ENCODE data around the gene PANK4.

- TF ChIP-seq BACH2 (CRISPR knock-in tag; IDR thresholded peaks at IDR 0.05; ENCODE audit: borderline replicate concordance), result no peak
- no peak for TF ChIP-seq ARNTL (CRISPR knock-in tag; IDR thresholded peaks at IDR 0.05; ENCODE audit: borderline replicate concordance, low read depth)
- no peak for TF ChIP-seq PATZ1 (CRISPR knock-in tag; IDR thresholded peaks at IDR 0.05; ENCODE audit: borderline replicate concordance)
- no peak for TF ChIP-seq OSR1 (CRISPR knock-in tag; IDR thresholded peaks at IDR 0.05)
- no peak for TF ChIP-seq POU6F1 (CRISPR knock-in tag; IDR thresholded peaks at IDR 0.05; ENCODE audit: borderline replicate concordance, low read depth)
- TF ChIP-seq SNAI2 (CRISPR knock-in tag; IDR thresholded peaks at IDR 0.05), result no peak
- no peak for TF ChIP-seq GLIS3 (CRISPR knock-in tag; IDR thresholded peaks at IDR 0.05)
- no peak for TF ChIP-seq TSHZ2 (CRISPR knock-in tag; IDR thresholded peaks at IDR 0.05)
- TF ChIP-seq CSRNP3 (CRISPR knock-in tag; IDR thresholded peaks at IDR 0.05), result no peak
- TF ChIP-seq ZNF565 (CRISPR knock-in tag; conservative IDR thresholded peaks at IDR 0.05; ENCODE audit: low read depth), result no peak
- TF ChIP-seq ZFP3 (CRISPR knock-in tag; IDR thresholded peaks at IDR 0.05), result no peak
- no peak for TF ChIP-seq ESRRG (CRISPR knock-in tag; IDR thresholded peaks at IDR 0.05)
Measured at GRCh38 chr1:2544093-2544874, 17.9 kb upstream of the PANK4 start.

Data from SK-N-SH treated with all-trans-retinoic acid at 6 μM for 48 hours (cell line).